GM18873 (cell line): ENCODE results near the gene EBF3.

Source experiments
- ATAC-seq: cut with Tn5 transposase; IDR thresholded peaks from one replicate; pipeline ENCODE4 v1.9.1; 2021; ENCODE audit warnings: mild to moderate bottlenecking, moderate library complexity, moderate number of reproducible peaks; ENCODE audit not compliant: unreplicated experiment, low FRiP score

EBF3 gene

GRCh38 chr10:129785536-129785981 lies 178.5 kb downstream of the EBF3 start:
- ATAC-seq, result no peak
